ENCODE data around the gene MAP9.

The MAP9 gene

GRCh38 chr4:155408796-155409195 lies 32.0 kb upstream of the MAP9 start:
- no peak overlapping the region for H3K4me3 ChIP-seq (replicated peaks in 1 of 2; ENCODE audit: low read depth in 2 of 2, low read length in 2 of 2)
- DNase-seq (ENCODE audit: low read depth in 2 of 2): no peak
- TF ChIP-seq CTCF (IDR thresholded peaks at IDR 0.05; ENCODE audit: low read depth, low read length): no peak

- H3K4me3 ChIP-seq (replicated peaks in 1 of 2; ENCODE audit: low read depth in 2 of 2, low read length in 2 of 2): no peak overlapping the region
- no peak for DNase-seq (ENCODE audit: low read depth in 2 of 2)
- no peak for TF ChIP-seq CTCF (IDR thresholded peaks at IDR 0.05; ENCODE audit: low read depth, low read length)
Observed at GRCh38 chr4:155407480-155407879, 30.7 kb upstream of the MAP9 start.

GRCh38 chr4:155405059-155405458 lies 28.3 kb upstream of the MAP9 start:
- DNase-seq (ENCODE audit: low read depth in 2 of 2): peak; percentile 57 to 64
- no peak for TF ChIP-seq CTCF (IDR thresholded peaks at IDR 0.05; ENCODE audit: low read depth, low read length)
- H3K4me3 ChIP-seq (replicated peaks in 1 of 2; ENCODE audit: low read depth in 2 of 2, low read length in 2 of 2): no peak overlapping the region

- H3K4me3 ChIP-seq (replicated peaks in 1 of 2; ENCODE audit: low read depth in 2 of 2, low read length in 2 of 2): no peak overlapping the region
- DNase-seq (ENCODE audit: low read depth in 2 of 2): peak; percentile 63 to 70
- TF ChIP-seq CTCF (IDR thresholded peaks at IDR 0.05; ENCODE audit: low read depth, low read length): peak; percentile 10
Observed at GRCh38 chr4:155403886-155404285, 27.1 kb upstream of the MAP9 start.

- no peak for TF ChIP-seq CTCF (IDR thresholded peaks at IDR 0.05; ENCODE audit: low read depth, low read length)
- DNase-seq (ENCODE audit: low read depth in 2 of 2): no peak
- no peak overlapping the region for H3K4me3 ChIP-seq (replicated peaks in 1 of 2; ENCODE audit: low read depth in 2 of 2, low read length in 2 of 2)
Observed at GRCh38 chr4:155402941-155403340, 26.2 kb upstream of the MAP9 start.

- no peak for TF ChIP-seq CTCF (IDR thresholded peaks at IDR 0.05; ENCODE audit: low read depth, low read length)
- H3K4me3 ChIP-seq (replicated peaks in 1 of 2; ENCODE audit: low read depth in 2 of 2, low read length in 2 of 2): no peak overlapping the region
- no peak for DNase-seq (ENCODE audit: low read depth in 2 of 2)
Observed at GRCh38 chr4:155400893-155401292, 24.1 kb upstream of the MAP9 start.

GRCh38 chr4:155399974-155400697 lies 23.4 kb upstream of the MAP9 start:
- DNase-seq (ENCODE audit: low read depth in 2 of 2): no peak
- TF ChIP-seq CTCF (IDR thresholded peaks at IDR 0.05; ENCODE audit: low read depth, low read length): no peak
- no peak overlapping the region for H3K4me3 ChIP-seq (replicated peaks in 1 of 2; ENCODE audit: low read depth in 2 of 2, low read length in 2 of 2)
